Kidney (tissue), 14 donors: ENCODE results near the gene GALP. TPM values are rescaled to one million over a fixed set of nuclear protein-coding genes. Genes with fewer than 3 reads are reported as not detected.
"Not testable (repeated sequence)": the region's sequence is repeated elsewhere in the genome, so short reads cannot be mapped to it uniquely, and the experiment has no call there.

Source experiments
- DNase-seq, 5 donors: peaks; one replicate each; pipeline ENCODE4 v3.0.0-alpha.2; 2013 to 2020
- FAIRE-seq: peaks from 2 replicates; lab custom pipeline; 2012; peaks lifted over from hg19 to GRCh38; lab: Jason Lieb, UNC
- H3K27ac ChIP-seq, 2 donors: one replicate each; pipeline ENCODE4 v1.7.0; 2013; ENCODE audit warnings: low read depth in 2 of 2, low read length in 2 of 2, inconsistent platforms in 1 of 2
- H3K27me3 ChIP-seq: one replicate; pipeline ENCODE4 v1.7.1; 2013; ENCODE audit warnings: low read length, inconsistent platforms; ENCODE audit not compliant: control insufficient read depth, insufficient read depth
- H3K36me3 ChIP-seq, 3 donors: one replicate each; pipeline versions ENCODE4 v1.7.0 to v1.7.1; 2013; ENCODE audit warnings: low read length in 3 of 3, control low read depth in 1 of 3, inconsistent platforms in 1 of 3; ENCODE audit not compliant: insufficient read depth in 3 of 3, control insufficient read depth in 2 of 3
- H3K4me1 ChIP-seq, 3 donors: one replicate each; pipeline versions ENCODE4 v1.7.0 to v1.7.1; 2013; ENCODE audit warnings: low read length in 3 of 3, inconsistent platforms in 1 of 3, low read depth in 1 of 3; ENCODE audit not compliant: control insufficient read depth in 2 of 3, insufficient read depth in 2 of 3
- H3K4me3 ChIP-seq, 3 donors: one replicate each; pipeline versions ENCODE4 v1.7.0 to v1.8.1; 2013; ENCODE audit warnings: low read length in 3 of 3, control low read depth in 1 of 3, inconsistent platforms in 1 of 3
- H3K9ac ChIP-seq, 3 donors: one replicate each; pipeline versions ENCODE4 v1.7.0 to v1.7.1; 2013; ENCODE audit warnings: low read length in 3 of 3, control low read depth in 1 of 3, inconsistent platforms in 1 of 3
- H3K9me3 ChIP-seq, 3 donors: one replicate each; pipeline versions ENCODE4 v1.7.0 to v1.7.1; 2013; ENCODE audit warnings: low read length in 3 of 3, control low read depth in 1 of 3, inconsistent platforms in 1 of 3; ENCODE audit not compliant: control insufficient read depth in 2 of 3, insufficient read depth in 1 of 3
- CTCF ChIP-seq: IDR thresholded peaks from 3 replicates; pipeline ENCODE4 v1.5.1; 2012; ENCODE audit warnings: mild to moderate bottlenecking, moderate library complexity, borderline replicate concordance; ENCODE audit not compliant: insufficient read depth; ENCODE audit errors: extremely low read depth
- intact Hi-C: fragments of 100-400 bp; cut with DNase I; formaldehyde crosslinking; loops from one replicate; pipeline ENCODE4 v1.11.1; 2022
- polyA plus RNA-seq: library from polyadenylated mRNA; stranded (reverse); fragments of 350-450 nt; fragmentation: Illumina TruSeq; extraction: RNeasy Lipid Tissue Mini Kit (QIAGEN cat#74804); gene quantifications from one replicate; pipeline ENCODE4 v1.2.3, GENCODE V29; 2014; ENCODE audit warnings: low read depth, low replicate concordance; ENCODE audit not compliant: insufficient read depth
- total RNA-seq: library from RNA; stranded (reverse); fragmentation: NEBNext Ultra II Directional; extraction: Animal tissue kit (Norgen Biotek cat#: 25700); gene quantifications from one replicate; pipeline ENCODE4 v1.2.1, GENCODE V29; 2021
- donor health status: control.
- donor health status: control.
- donor health status: control.
- donor health status: control.
- donor health status: control.
- donor health status: DM: yes; HTN: yes; CAD: no.
- donor health status: Normal renal cell carcinoma (clear cell type).

GALP gene
- total and polyA plus RNA-seq, 2 donors from 2014 or later = not detected

- peak in 3 of 5 donors; percentile 61 to 74 (median 62) for DNase-seq
- intact Hi-C loops = no loop called here
- Histone ChIP-seq H3K4me1 (no peaks in the 10 kb centered on the region), H3K36me3 (no peaks in the 10 kb centered on the region), H3K27ac (no peak overlapping the region), H3K9me3 (no peaks in the 10 kb centered on the region), H3K4me3 (no peak overlapping the region), H3K27me3 (no peaks in the 10 kb centered on the region), H3K9ac (no peak overlapping the region)
- no peak for TF ChIP-seq CTCF
- FAIRE-seq = no peak
Measured at GRCh38 chr19:56193981-56194640, 18.3 kb downstream of the GALP start.

- H3K9ac ChIP-seq, H3K4me3 ChIP-seq, intact Hi-C loops, H3K4me1 ChIP-seq, DNase-seq, H3K36me3 ChIP-seq, FAIRE-seq, H3K9me3 ChIP-seq, H3K27ac ChIP-seq, H3K27me3 ChIP-seq: not testable (repeated sequence)
Measured at GRCh38 chr19:56197646-56198045, 21.8 kb downstream of the GALP start, which contains the start of gene ZSCAN5B. ZSCAN5B (minus strand) TSS chr19:56197783; CDS start chr19:56193052, 4,731 bp downstream.

- Histone ChIP-seq H3K4me1 (no peaks in the 10 kb centered on the region), H3K27me3 (no peaks in the 10 kb centered on the region), H3K9ac (no peak overlapping the region), H3K9me3 (no peaks in the 10 kb centered on the region), H3K27ac (no peak overlapping the region), H3K4me3 (no peak overlapping the region), H3K36me3 (no peaks in the 10 kb centered on the region)
- intact Hi-C loops = no loop called here
- DNase-seq (no peak), FAIRE-seq (no peak)
- no peak for TF ChIP-seq CTCF
Measured at GRCh38 chr19:56199687-56200086, 23.9 kb downstream of the GALP start.

- no peaks in the 10 kb centered on the region for H3K27me3 ChIP-seq
- no peaks in the 10 kb centered on the region for H3K9me3 ChIP-seq
- H3K9ac ChIP-seq = no peak within 1 kb of the TSS
- H3K4me3 ChIP-seq = no peak within 1 kb of the TSS
- DNase-seq (no peak), FAIRE-seq (no peak)
- no peaks in the 10 kb centered on the region for H3K36me3 ChIP-seq
- H3K4me1 ChIP-seq = no peaks in the 10 kb centered on the region
- intact Hi-C loops = no loop called here
- TF ChIP-seq CTCF = no peak
- no peak within 1 kb of the TSS for H3K27ac ChIP-seq
Measured at GRCh38 chr19:56201973-56202372, 26.2 kb downstream of the GALP start, which contains the start of gene ZSCAN5C. ZSCAN5C (plus strand) TSS chr19:56202273; CDS start chr19:56205914, 3,641 bp downstream.

- H3K4me1 ChIP-seq, intact Hi-C loops, DNase-seq, H3K27ac ChIP-seq, H3K4me3 ChIP-seq, H3K36me3 ChIP-seq, H3K27me3 ChIP-seq, H3K9ac ChIP-seq, FAIRE-seq, H3K9me3 ChIP-seq: not testable (repeated sequence)
Measured at GRCh38 chr19:56207581-56207980, 31.8 kb downstream of the GALP start.
